D721Med (cell line): ENCODE measurements around the gene LMF2.

Experiments
- DNase-seq: peaks from one replicate; pipeline ENCODE4 v3.0.0; 2011; ENCODE audit warnings: low spot score; ENCODE audit not compliant: insufficient read length
- FAIRE-seq: peaks from 2 replicates; lab custom pipeline; 2011; peaks lifted over from hg19 to GRCh38; lab: Jason Lieb, UNC
- TF ChIP-seq, protein P1 (sequence below): IDR thresholded peaks from 2 replicates; pipeline ENCODE4 v1.5.1; 2012; ENCODE audit warnings: mild to moderate bottlenecking, control low read depth; ENCODE audit not compliant: insufficient read depth; ENCODE audit errors: missing control alignments

The LMF2 gene

DNA sequence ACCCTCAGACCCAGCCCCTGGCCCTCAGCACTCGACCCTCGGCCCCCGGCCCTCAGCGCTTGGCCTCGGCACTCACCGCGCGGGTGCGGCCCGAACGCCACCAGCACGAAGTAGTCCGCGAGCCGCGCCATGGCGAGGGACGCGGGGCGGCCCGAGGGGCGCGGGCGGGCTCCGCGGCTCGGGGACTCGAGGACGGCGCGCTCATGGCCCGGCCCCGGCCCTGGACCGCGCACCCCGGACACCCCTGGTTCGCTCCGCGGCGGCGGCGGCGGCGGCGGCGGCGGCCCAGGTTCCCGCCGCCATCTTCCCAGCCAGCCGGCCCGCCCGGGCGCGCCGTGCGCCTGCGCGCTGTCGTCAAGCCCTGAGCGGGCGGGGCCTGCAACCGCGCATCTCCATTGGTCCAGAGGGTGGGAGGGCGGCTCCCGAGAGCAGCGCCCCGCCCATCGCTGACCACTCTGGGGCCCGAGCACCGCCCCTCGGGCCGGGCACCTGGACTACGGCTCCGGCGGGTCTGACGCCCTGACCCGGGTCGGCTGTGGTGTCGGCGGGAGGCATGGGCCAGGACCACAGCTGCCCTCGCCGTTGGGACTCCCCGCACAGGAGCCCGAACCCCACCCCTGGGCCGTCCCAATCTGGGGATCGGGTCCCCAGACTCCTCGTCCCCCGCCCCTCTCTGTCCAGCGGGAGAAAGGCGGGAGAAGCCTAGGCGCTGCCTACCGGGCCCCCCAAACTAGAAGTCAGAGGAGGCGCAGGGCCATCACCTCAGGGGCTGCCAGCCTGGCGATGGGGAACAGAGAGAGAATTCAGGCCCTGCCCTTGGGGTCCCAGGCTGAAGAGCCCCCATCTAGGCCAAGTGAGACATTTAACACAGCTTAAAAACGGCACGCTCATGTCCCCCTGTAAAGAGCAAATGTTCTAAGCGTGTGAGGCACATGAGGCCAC lies 32.5 kb downstream of the LMF2 start, which contains the start of gene SBF1:
SBF1 (minus strand) TSS at position 326 of the 942 bp plus-strand sequence; CDS start at position 131, 195 bp downstream.
- FAIRE-seq, result no peak
- TF ChIP-seq, protein P1, sequence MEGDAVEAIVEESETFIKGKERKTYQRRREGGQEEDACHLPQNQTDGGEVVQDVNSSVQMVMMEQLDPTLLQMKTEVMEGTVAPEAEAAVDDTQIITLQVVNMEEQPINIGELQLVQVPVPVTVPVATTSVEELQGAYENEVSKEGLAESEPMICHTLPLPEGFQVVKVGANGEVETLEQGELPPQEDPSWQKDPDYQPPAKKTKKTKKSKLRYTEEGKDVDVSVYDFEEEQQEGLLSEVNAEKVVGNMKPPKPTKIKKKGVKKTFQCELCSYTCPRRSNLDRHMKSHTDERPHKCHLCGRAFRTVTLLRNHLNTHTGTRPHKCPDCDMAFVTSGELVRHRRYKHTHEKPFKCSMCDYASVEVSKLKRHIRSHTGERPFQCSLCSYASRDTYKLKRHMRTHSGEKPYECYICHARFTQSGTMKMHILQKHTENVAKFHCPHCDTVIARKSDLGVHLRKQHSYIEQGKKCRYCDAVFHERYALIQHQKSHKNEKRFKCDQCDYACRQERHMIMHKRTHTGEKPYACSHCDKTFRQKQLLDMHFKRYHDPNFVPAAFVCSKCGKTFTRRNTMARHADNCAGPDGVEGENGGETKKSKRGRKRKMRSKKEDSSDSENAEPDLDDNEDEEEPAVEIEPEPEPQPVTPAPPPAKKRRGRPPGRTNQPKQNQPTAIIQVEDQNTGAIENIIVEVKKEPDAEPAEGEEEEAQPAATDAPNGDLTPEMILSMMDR, result no peak
- DNase-seq, result peak; percentile 91

DNA sequence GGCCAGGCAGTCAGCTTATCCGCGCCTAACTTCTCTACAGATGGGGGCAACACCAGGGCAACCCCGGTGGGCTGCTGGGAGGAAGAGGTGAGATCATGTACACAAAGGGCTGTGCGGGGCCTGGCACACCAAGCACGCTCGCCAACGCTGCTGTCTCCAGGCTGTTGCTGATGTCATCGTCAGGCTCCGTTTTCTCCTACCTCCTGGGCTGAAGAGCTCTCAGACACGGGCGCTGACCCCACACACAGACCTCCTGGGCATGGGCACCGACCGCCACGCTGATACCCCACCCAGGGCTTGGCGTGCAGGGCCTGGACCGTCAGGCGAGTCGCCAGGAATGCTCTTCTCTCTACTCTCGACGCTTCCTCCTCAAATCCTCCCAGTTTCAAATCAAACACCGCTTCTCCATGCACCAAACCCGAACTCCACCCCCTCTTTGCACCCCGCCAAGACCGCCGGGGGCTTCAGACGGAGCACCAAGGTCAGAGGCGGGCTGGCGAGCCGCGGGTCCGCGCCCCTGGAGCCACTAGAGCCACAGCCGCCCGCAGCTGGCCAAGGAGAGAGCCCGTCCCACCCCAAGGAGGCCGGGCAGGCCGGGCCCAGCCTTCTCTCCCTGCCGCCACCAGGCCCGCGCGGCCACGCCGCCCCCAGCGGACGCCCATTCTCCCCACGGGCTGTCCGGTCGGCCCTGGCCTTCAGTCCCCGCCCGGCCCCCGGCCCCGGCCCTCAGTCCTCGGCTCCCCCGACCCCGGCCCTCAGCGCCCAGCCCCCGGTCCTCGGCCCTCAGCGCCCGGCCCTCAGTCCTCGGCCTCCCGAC lies 33.4 kb downstream of the LMF2 start:
- DNase-seq (no peak), FAIRE-seq (no peak)
- TF ChIP-seq, protein P1, result no peak

DNA sequence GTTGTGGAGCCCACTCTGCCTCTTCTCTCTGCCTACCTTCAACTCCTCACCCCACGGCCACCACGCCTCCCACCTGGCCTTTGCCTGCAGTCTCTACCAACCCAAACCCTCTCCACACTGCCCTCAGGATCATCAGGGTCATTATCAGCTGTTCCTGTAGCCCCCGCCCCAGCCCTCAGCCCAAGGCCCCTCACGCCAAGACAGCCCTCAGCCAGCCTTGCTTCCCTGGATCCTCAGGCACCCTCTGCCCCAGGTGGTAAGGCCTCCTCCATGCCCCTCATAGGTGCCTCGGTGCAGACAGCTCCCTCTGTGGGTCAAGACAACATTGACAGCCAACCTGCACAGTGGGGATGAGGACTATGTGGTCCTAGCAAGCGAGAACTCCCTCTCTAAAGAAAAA lies 34.4 kb downstream of the LMF2 start:
- TF ChIP-seq, protein P1, result peak; percentile 35
- DNase-seq (no peak), FAIRE-seq (no peak)

DNA sequence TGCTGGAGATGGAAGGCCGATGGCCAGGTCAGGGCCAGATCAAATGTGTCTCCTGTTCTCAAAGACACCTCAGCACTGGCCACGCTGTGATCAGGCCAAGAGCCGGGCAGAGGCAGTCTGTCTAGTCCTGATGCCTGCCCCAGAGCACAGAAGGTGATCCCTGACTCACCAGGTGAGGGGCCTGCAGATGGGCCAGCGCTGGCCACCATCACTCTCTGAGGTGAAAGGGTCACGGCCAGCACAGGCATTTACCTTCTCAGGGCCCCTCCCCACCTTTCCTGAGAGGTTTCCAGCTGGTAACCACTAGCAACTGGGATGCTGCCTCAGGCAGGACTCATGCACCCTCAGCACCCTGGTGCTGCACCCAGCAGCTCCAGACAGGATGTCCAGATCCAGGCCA lies 35.5 kb downstream of the LMF2 start:
- DNase-seq (no peak), FAIRE-seq (no peak)
- TF ChIP-seq, protein P1, result no peak

DNA sequence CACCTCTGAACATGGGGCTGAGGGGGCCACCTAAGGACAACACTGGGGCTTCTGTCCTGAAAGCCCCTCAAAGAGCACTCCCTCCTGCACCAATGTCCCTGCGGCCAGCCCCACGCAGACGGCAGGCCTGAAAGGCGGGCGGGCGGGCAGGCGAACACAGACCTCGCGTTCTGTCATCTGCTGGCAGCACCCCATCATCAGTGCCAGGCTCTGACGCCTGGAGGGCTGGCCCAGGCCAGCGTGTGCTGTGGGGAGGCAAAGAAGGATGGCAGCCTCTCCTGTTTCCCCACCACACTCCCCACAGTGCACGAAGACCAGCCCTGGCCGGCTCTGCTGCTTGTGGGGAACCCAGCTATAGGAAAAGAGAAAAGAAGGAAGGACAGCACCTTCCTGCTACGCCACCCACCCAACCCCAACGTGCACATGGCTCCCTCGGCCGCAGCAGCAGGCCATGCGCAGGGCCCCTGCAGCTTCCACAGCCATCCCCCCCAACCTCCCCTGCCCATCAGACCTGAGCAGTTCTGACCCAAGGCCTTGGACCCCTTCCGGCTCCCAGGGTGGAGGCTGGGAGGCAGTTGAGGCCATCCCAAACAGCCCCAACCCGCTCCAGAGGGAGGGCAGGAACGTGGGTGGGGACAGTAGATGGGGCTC lies 36.2 kb downstream of the LMF2 start:
- FAIRE-seq (no peak), DNase-seq (no peak)
- TF ChIP-seq, protein P1, result no peak

DNA sequence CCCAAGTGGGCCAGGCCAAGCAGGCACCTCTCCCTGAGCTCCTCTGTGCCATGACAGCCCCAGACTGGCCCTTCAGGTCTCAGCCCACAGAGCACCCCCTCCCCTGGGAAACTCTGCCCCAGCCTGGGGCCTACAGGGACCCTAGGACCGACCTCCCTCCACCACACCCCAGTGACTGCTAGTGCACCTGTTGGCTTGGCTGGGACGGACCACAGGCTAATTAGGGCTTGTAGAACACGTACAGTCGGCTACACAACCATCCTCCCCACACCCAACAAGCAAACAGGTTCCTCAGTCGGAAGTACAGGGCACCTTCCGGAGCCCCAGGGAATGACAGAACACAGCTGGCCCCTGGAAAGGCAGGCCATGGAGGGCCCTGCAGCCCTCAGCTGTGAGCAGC lies 37.0 kb downstream of the LMF2 start:
- FAIRE-seq (no peak), DNase-seq (no peak)
- TF ChIP-seq, protein P1, result no peak
